ENCODE data around the gene C19orf12.

GRCh38 chr19:29714953-29715700, at the start of gene C19orf12:
- TF ChIP-seq, protein P1, sequence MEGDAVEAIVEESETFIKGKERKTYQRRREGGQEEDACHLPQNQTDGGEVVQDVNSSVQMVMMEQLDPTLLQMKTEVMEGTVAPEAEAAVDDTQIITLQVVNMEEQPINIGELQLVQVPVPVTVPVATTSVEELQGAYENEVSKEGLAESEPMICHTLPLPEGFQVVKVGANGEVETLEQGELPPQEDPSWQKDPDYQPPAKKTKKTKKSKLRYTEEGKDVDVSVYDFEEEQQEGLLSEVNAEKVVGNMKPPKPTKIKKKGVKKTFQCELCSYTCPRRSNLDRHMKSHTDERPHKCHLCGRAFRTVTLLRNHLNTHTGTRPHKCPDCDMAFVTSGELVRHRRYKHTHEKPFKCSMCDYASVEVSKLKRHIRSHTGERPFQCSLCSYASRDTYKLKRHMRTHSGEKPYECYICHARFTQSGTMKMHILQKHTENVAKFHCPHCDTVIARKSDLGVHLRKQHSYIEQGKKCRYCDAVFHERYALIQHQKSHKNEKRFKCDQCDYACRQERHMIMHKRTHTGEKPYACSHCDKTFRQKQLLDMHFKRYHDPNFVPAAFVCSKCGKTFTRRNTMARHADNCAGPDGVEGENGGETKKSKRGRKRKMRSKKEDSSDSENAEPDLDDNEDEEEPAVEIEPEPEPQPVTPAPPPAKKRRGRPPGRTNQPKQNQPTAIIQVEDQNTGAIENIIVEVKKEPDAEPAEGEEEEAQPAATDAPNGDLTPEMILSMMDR (IDR thresholded peaks at IDR 0.05; ENCODE audit: insufficient read depth, low read length, poor library complexity, severe bottlenecking), result no peak
- no peak for TF ChIP-seq EZH2phosphoT487 (conservative IDR thresholded peaks at IDR 0.05; ENCODE audit: low read length)
